GM12892 (cell line): ENCODE results near the gene NENF.
"Not testable (repeated sequence)": the region's sequence is repeated elsewhere in the genome, so short reads cannot be mapped to it uniquely, and the experiment has no call there.

ENCODE experiments used
- POLR2A ChIP-seq: IDR thresholded peaks from 2 replicates; pipeline ENCODE4 v1.6.1; 2011; ENCODE audit warnings: low read depth, low read length, control low read depth
- POLR2AphosphoS5 ChIP-seq: IDR thresholded peaks from 2 replicates; pipeline ENCODE4 v1.6.1; 2011; ENCODE audit warnings: low read depth, low read length, control low read depth
- TAF1 ChIP-seq: IDR thresholded peaks from 2 replicates; pipeline ENCODE4 v1.6.1; 2011; ENCODE audit warnings: low read depth, mild to moderate bottlenecking, control low read depth, low read length, borderline replicate concordance

GRCh38 chr1:212475831-212476230 is 43.1 kb downstream of the NENF start:
- TF ChIP-seq POLR2A, POLR2AphosphoS5, TAF1: not testable (repeated sequence)
